ENCODE results near the gene CST3.
"Not testable (repeated sequence)": the region's sequence is repeated elsewhere in the genome, so short reads cannot be mapped to it uniquely, and the experiment has no call there.

Gene CST3

GRCh38 chr20:23640671-23641667, 3.2 kb upstream of the CST3 start:
- DNase-seq = no peak

GRCh38 chr20:23640018-23640601, 2.4 kb upstream of the CST3 start:
- no peak for DNase-seq

GRCh38 chr20:23639490-23639958, 1.8 kb upstream of the CST3 start:
- DNase-seq = no peak

- DNase-seq = no peak
Observed at GRCh38 chr20:23638309-23638708, 554 bp upstream of the CST3 start.

- no peak for DNase-seq
Observed at GRCh38 chr20:23636908-23637281, 860 bp downstream of the CST3 start.

- no peak for DNase-seq
Observed at GRCh38 chr20:23636182-23636907, 1.4 kb downstream of the CST3 start.

GRCh38 chr20:23635768-23636090, 2.0 kb downstream of the CST3 start:
- DNase-seq = not testable (repeated sequence)

- DNase-seq = no peak
Observed at GRCh38 chr20:23634985-23635767, 2.6 kb downstream of the CST3 start.

- no peak for DNase-seq
Observed at GRCh38 chr20:23634044-23634801, 3.5 kb downstream of the CST3 start.

- DNase-seq = no peak
Observed at GRCh38 chr20:23632711-23633573, 4.8 kb downstream of the CST3 start.

- no peak for DNase-seq
Observed at GRCh38 chr20:23631981-23632710, 5.6 kb downstream of the CST3 start.

GRCh38 chr20:23631226-23631822, 6.4 kb downstream of the CST3 start:
- DNase-seq = no peak

- no peak for DNase-seq
Observed at GRCh38 chr20:23630392-23630849, 7.3 kb downstream of the CST3 start.

- DNase-seq = no peak
Observed at GRCh38 chr20:23629542-23630391, 8.0 kb downstream of the CST3 start.

- no peak for DNase-seq
Observed at GRCh38 chr20:23629017-23629541, 8.7 kb downstream of the CST3 start.

- DNase-seq = no peak
Observed at GRCh38 chr20:23628402-23629016, 9.2 kb downstream of the CST3 start.

- no peak for DNase-seq
Observed at GRCh38 chr20:23627501-23627900, 10.3 kb downstream of the CST3 start.

- no peak for DNase-seq
Observed at GRCh38 chr20:23626040-23626620, 11.6 kb downstream of the CST3 start.
